ENCODE data around the gene ANKRD12. TPM values are rescaled to one million over a fixed set of nuclear protein-coding genes. Genes with fewer than 3 reads are reported as not detected.

Gene ANKRD12
- total RNA-seq (2021; ENCODE audit: unreplicated experiment) = 30.7 TPM
- polyA plus RNA-seq (2012; ENCODE audit: insufficient read length) = 9.8 TPM
- percentile 92 among the genes with signal in this experiment for Bru-seq, nascent RNA
- BruChase-seq, experiment 1, labeled RNA remaining after a 2-hour chase = percentile 90 among the genes with signal in this experiment
- BruChase-seq, experiment 2, labeled RNA remaining after a 6-hour chase = percentile 81 among the genes with signal in this experiment
- long read RNA-seq, partial matches to known transcripts = 12 of 65 reads
- long read RNA-seq, other reads (novel, unspliced or antisense) = 53 of 65 reads

DNA sequence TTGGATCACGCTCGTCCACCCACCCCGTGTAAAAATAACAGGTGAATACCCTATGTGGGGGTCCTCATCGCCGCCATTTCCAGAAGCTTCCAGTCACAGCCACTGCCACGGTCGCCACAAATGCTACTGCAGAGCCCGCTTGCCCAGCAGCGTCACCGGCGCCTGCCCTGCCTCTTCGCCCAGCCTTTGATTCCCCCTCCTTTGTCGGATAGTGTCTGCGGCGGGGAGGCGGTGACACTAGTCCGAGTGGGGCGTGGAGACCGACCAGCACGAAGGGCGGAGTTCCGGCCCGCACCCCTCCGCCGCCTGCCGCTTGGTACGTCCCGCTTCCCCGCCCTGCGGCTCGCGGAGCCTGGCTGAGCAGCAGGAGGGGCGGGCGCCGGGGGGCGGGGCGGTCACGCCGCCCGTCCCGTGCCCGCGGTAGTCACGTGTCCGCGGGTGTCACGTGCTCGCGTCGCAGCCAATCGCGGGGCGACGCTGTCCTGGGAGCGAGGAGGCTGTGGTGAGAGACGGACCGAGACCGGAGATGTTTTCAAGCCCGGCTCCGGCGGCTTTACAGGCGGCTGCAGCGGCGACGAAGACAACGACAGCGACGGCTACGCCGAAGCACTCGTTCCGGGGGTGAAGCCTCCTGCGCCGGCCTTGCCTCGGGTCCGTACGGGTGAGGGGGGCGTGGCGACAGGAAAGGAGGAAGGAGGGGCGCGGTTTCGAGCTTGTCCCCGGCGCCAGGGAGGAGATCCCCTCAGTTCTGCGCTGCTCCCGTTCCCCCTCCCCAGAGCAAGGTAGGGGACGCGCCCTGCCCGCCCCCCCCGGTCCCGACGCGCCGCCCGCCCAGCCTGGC lies at the start of gene ANKRD12:
ANKRD12 (plus strand) TSS at position 467 of the 841 bp plus-strand sequence. CDS start 45,652 bp downstream, outside the sequence.
- in situ Hi-C loops (cut with HindIII; ENCODE audit: low pct_unique_long_range_greater_than_20kb, low sequenced_read_pairs) (no loop called here), intact Hi-C loops (cut with micrococcal nuclease; ENCODE audit: unreplicated experiment) (no loop called here)
- Histone ChIP-seq H3K36me3 (ENCODE audit: control insufficient read depth, insufficient read depth, low read length) (peaks cover 7% of the 10 kb centered on the region), H3K4me1 (ENCODE audit: control insufficient read depth, insufficient read depth, low read length) (peaks cover 41% of the 10 kb centered on the region), H3K4me3 (ENCODE audit: low read depth in 2 of 2, low read length in 2 of 2) (peak within 1 kb of the TSS; percentile 66 to 100), H3K27ac (ENCODE audit: low read length) (peak within 1 kb of the TSS; percentile 88), H3K27me3 (ENCODE audit: control insufficient read depth, insufficient read depth, low read length) (no peaks in the 10 kb centered on the region), H3K9me3 (ENCODE audit: control insufficient read depth, insufficient read depth, low read depth, low read length) (no peaks in the 10 kb centered on the region)
- CTCF ChIA-PET = no interaction called here
- no TSS peak for BruUV-seq (replicated peaks)
- POLR2A ChIA-PET = interaction anchor here (0.6 kb wide), 1 partner anchor 153 kb away, joined by 3 read pairs; no protein-coding TSS in a partner anchor
- TF ChIP-seq SIN3A (IDR thresholded peaks at IDR 0.05; ENCODE audit: borderline replicate concordance, insufficient read depth, low read depth, low read length) (peak; percentile 4; the same call in 1 of the 2 replicates), TCF7L2 (IDR thresholded peaks at IDR 0.05; ENCODE audit: low read depth, low read length) (0 out of 2 replicates have a peak, but pooled peaks have one; percentile 32), POLR2AphosphoS5 (IDR thresholded peaks at IDR 0.05; ENCODE audit: low read depth, low read length) (peak; percentile 76)
- TF ChIP-seq, protein P1, sequence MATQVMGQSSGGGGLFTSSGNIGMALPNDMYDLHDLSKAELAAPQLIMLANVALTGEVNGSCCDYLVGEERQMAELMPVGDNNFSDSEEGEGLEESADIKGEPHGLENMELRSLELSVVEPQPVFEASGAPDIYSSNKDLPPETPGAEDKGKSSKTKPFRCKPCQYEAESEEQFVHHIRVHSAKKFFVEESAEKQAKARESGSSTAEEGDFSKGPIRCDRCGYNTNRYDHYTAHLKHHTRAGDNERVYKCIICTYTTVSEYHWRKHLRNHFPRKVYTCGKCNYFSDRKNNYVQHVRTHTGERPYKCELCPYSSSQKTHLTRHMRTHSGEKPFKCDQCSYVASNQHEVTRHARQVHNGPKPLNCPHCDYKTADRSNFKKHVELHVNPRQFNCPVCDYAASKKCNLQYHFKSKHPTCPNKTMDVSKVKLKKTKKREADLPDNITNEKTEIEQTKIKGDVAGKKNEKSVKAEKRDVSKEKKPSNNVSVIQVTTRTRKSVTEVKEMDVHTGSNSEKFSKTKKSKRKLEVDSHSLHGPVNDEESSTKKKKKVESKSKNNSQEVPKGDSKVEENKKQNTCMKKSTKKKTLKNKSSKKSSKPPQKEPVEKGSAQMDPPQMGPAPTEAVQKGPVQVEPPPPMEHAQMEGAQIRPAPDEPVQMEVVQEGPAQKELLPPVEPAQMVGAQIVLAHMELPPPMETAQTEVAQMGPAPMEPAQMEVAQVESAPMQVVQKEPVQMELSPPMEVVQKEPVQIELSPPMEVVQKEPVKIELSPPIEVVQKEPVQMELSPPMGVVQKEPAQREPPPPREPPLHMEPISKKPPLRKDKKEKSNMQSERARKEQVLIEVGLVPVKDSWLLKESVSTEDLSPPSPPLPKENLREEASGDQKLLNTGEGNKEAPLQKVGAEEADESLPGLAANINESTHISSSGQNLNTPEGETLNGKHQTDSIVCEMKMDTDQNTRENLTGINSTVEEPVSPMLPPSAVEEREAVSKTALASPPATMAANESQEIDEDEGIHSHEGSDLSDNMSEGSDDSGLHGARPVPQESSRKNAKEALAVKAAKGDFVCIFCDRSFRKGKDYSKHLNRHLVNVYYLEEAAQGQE (IDR thresholded peaks at IDR 0.05; ENCODE audit: insufficient read depth in 1 of 2, low read depth in 2 of 2, low read length in 1 of 2) = no peak
- ATAC-seq (peak; percentile 89), DNase-seq (ENCODE audit: low read depth, low spot score) (peak; percentile 69)

DNA sequence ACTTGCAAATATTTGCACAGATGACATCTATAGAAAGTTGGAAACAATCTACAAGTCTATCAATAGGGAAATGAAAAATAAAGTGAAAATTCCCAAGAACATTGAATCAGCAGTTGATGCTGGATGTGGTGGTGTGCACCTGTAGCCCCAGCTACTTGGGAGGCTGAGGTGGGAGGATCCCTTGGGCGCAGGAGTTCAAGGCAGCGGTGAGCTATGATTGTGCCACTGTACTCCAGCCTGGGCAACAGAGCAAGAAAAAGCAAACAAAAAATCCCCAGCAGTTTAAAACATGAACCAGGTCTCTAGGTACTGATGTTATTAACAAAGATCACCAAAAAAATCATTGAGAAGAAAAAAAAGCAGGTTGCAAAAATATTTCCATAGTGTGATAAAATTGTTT lies 49.4 kb upstream of the ANKRD12 start:
- intact Hi-C loops (cut with micrococcal nuclease; ENCODE audit: unreplicated experiment) (no loop called here), in situ Hi-C loops (cut with HindIII; ENCODE audit: low pct_unique_long_range_greater_than_20kb, low sequenced_read_pairs) (no loop called here)
- no peaks in the 10 kb centered on the region for H3K4me1 ChIP-seq (ENCODE audit: control insufficient read depth, insufficient read depth, low read length)
- H3K4me3 ChIP-seq (ENCODE audit: low read depth in 2 of 2, low read length in 2 of 2) = no peak overlapping the region
- no TSS peak for BruUV-seq (replicated peaks)
- POLR2A ChIA-PET = no interaction called here
- no peaks in the 10 kb centered on the region for H3K9me3 ChIP-seq (ENCODE audit: control insufficient read depth, insufficient read depth, low read depth, low read length)
- H3K27me3 ChIP-seq (ENCODE audit: control insufficient read depth, insufficient read depth, low read length) = no peaks in the 10 kb centered on the region
- H3K27ac ChIP-seq (ENCODE audit: low read length) = no peak overlapping the region
- DNase-seq (ENCODE audit: low read depth, low spot score) (no peak), ATAC-seq (no peak)
- no peak for TF ChIP-seq TCF7L2 (IDR thresholded peaks at IDR 0.05; ENCODE audit: low read depth, low read length)
- TF ChIP-seq POLR2AphosphoS5 (IDR thresholded peaks at IDR 0.05; ENCODE audit: low read depth, low read length) = no peak
- no peak for TF ChIP-seq SIN3A (IDR thresholded peaks at IDR 0.05; ENCODE audit: borderline replicate concordance, insufficient read depth, low read depth, low read length)
- CTCF ChIA-PET = no interaction called here
- H3K36me3 ChIP-seq (ENCODE audit: control insufficient read depth, insufficient read depth, low read length) = no peaks in the 10 kb centered on the region

DNA sequence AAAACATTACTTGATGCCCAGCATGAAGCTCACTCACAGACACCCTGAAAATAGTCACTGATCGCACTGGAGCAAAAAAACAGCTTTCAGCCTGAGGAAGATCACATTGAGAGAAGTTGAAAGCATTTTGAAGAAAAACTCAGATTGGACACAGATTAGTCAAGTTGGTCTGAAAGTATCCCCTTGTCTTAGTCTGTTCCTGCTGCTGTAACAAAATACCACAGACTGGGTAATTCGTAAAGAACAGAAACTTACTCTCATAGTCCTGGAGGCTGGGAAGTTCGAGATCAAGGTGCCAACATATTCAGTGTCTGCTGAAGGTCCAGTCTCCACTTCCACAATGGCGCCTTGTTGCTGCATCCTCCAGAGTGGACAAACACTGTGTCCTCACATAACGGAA lies 48.3 kb upstream of the ANKRD12 start:
- BruUV-seq (replicated peaks) = no TSS peak
- DNase-seq (ENCODE audit: low read depth, low spot score) (no peak), ATAC-seq (no peak)
- in situ Hi-C loops (cut with HindIII; ENCODE audit: low pct_unique_long_range_greater_than_20kb, low sequenced_read_pairs) = no loop called here
- Histone ChIP-seq H3K36me3 (ENCODE audit: control insufficient read depth, insufficient read depth, low read length) (no peaks in the 10 kb centered on the region), H3K27me3 (ENCODE audit: control insufficient read depth, insufficient read depth, low read length) (no peaks in the 10 kb centered on the region), H3K4me1 (ENCODE audit: control insufficient read depth, insufficient read depth, low read length) (no peaks in the 10 kb centered on the region), H3K9me3 (ENCODE audit: control insufficient read depth, insufficient read depth, low read depth, low read length) (no peaks in the 10 kb centered on the region), H3K27ac (ENCODE audit: low read length) (no peak overlapping the region), H3K4me3 (ENCODE audit: low read depth in 2 of 2, low read length in 2 of 2) (no peak overlapping the region)
- TF ChIP-seq POLR2AphosphoS5 (IDR thresholded peaks at IDR 0.05; ENCODE audit: low read depth, low read length) (no peak), TCF7L2 (IDR thresholded peaks at IDR 0.05; ENCODE audit: low read depth, low read length) (no peak), SIN3A (IDR thresholded peaks at IDR 0.05; ENCODE audit: borderline replicate concordance, insufficient read depth, low read depth, low read length) (no peak)
- TF ChIP-seq, protein P2, sequence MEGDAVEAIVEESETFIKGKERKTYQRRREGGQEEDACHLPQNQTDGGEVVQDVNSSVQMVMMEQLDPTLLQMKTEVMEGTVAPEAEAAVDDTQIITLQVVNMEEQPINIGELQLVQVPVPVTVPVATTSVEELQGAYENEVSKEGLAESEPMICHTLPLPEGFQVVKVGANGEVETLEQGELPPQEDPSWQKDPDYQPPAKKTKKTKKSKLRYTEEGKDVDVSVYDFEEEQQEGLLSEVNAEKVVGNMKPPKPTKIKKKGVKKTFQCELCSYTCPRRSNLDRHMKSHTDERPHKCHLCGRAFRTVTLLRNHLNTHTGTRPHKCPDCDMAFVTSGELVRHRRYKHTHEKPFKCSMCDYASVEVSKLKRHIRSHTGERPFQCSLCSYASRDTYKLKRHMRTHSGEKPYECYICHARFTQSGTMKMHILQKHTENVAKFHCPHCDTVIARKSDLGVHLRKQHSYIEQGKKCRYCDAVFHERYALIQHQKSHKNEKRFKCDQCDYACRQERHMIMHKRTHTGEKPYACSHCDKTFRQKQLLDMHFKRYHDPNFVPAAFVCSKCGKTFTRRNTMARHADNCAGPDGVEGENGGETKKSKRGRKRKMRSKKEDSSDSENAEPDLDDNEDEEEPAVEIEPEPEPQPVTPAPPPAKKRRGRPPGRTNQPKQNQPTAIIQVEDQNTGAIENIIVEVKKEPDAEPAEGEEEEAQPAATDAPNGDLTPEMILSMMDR (IDR thresholded peaks at IDR 0.05) = no peak
- TF ChIP-seq, protein P1 (IDR thresholded peaks at IDR 0.05; ENCODE audit: insufficient read depth in 1 of 2, low read depth in 2 of 2, low read length in 1 of 2) = no peak
- POLR2A ChIA-PET = no interaction called here
- intact Hi-C loops (cut with micrococcal nuclease; ENCODE audit: unreplicated experiment) = no loop called here
- CTCF ChIA-PET = no interaction called here
